Cardiac muscle cell (in vitro differentiated cells and primary cell): ENCODE measurements around the gene SLC25A21. TPM values are rescaled to one million over a fixed set of nuclear protein-coding genes. Genes with fewer than 3 reads are reported as not detected.
"Not testable (repeated sequence)": the region's sequence is repeated elsewhere in the genome, so short reads cannot be mapped to it uniquely, and the experiment has no call there.

Experiments used
- DNase-seq, 2 donors: peaks; one replicate each; pipeline versions ENCODE4 v3.0.0 to v3.0.0-alpha.2; 2010 to 2017; ENCODE audit warnings: low read depth in 1 of 2, low spot score in 1 of 2
- H3K27ac ChIP-seq: fragments of 200-600 bp; sonication (generic); 2 replicates; pipeline ENCODE4 v1.5.1; 2016
- H3K27me3 ChIP-seq: fragments of 200-600 bp; sonication (generic); 2 replicates; pipeline ENCODE4 v1.6.0; 2016; ENCODE audit warnings: control low read depth
- H3K36me3 ChIP-seq: fragments of 200-600 bp; sonication (generic); 2 replicates; pipeline ENCODE4 v1.5.1; 2016; ENCODE audit warnings: control low read depth
- H3K4me1 ChIP-seq: fragments of 200-600 bp; sonication (generic); 2 replicates; pipeline ENCODE4 v1.8.1; 2017; ENCODE audit warnings: low read depth, mild to moderate bottlenecking, mixed run types
- H3K4me3 ChIP-seq: fragments of 200-600 bp; sonication (generic); 2 replicates; pipeline ENCODE4 v1.5.1; 2016; ENCODE audit warnings: mild to moderate bottlenecking
- H3K9me3 ChIP-seq: fragments of 200-600 bp; sonication (generic); 2 replicates; pipeline ENCODE4 v1.5.1; 2017; ENCODE audit warnings: low read depth, mild to moderate bottlenecking, control low read depth
- polyA plus RNA-seq: library from polyadenylated mRNA; unstranded; fragments of >200 nt; fragmentation: Nextera tagmentation; extraction: Ambion mirVana; gene quantifications from 2 replicates; pipeline ENCODE4 v1.2.1, GENCODE V29; 2016
- total RNA-seq: library from RNA; depleted of rRNA; stranded (reverse); fragments of >200 nt; gene quantifications from 2 replicates; pipeline ENCODE4 v1.2.3, GENCODE V29; 2016
- TF ChIP-seq, protein P1 (sequence below): IDR thresholded peaks from 2 replicates; pipeline ENCODE4 v1.5.1; 2012; ENCODE audit warnings: low read depth, mild to moderate bottlenecking, low read length

SLC25A21 gene
- total and polyA plus RNA-seq, 2 experiments from 2014 or later: 0.63 to 8.4 TPM

DNA sequence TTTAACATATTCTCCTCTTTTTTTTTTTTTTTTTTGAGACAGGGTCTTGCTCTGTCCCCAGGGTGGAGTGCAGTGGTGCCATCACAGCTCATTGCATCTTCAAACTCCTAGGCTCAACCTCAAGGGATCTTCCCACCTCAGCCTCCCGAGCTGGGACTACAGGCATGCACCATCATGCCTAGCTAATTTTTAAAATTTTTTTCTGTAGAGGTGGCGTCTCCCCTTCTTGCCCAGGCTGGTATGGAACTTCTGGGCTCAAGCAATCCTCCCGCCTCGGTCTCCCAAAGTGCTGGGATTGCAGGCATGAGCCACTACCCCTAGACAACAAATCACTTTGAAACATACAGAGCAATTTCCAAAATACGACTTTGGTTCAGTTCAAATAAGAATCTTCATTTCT lies 355.9 kb downstream of the SLC25A21 start:
- H3K4me1 ChIP-seq: peaks cover 9% of the 10 kb centered on the region
- H3K27me3 ChIP-seq: peaks cover 41% of the 10 kb centered on the region
- no peaks in the 10 kb centered on the region for H3K36me3 ChIP-seq
- no peak overlapping the region for H3K27ac ChIP-seq
- DNase-seq: no peak
- no peak overlapping the region for H3K4me3 ChIP-seq
- TF ChIP-seq, protein P1, sequence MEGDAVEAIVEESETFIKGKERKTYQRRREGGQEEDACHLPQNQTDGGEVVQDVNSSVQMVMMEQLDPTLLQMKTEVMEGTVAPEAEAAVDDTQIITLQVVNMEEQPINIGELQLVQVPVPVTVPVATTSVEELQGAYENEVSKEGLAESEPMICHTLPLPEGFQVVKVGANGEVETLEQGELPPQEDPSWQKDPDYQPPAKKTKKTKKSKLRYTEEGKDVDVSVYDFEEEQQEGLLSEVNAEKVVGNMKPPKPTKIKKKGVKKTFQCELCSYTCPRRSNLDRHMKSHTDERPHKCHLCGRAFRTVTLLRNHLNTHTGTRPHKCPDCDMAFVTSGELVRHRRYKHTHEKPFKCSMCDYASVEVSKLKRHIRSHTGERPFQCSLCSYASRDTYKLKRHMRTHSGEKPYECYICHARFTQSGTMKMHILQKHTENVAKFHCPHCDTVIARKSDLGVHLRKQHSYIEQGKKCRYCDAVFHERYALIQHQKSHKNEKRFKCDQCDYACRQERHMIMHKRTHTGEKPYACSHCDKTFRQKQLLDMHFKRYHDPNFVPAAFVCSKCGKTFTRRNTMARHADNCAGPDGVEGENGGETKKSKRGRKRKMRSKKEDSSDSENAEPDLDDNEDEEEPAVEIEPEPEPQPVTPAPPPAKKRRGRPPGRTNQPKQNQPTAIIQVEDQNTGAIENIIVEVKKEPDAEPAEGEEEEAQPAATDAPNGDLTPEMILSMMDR: no peak
- no peaks in the 10 kb centered on the region for H3K9me3 ChIP-seq

DNA sequence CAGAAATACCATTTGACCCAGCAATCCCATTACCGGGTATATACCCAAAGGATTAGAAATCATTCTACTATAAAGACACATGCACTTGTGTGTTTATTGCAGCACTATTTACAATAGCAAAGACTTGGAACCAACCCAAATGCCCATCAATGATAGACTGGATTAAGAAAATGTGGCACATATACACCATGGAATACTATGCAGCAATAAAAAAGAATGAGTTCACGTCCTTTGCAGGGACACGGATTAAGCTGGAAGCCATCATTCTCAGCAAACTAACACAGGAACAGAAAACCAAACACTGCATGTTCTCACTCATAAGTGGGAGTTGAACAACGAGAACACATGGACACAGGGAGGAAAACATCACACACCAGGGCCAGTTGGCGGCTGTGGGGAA lies 357.6 kb downstream of the SLC25A21 start:
- H3K9me3 ChIP-seq, H3K4me3 ChIP-seq, H3K4me1 ChIP-seq, DNase-seq, H3K27ac ChIP-seq, H3K36me3 ChIP-seq: not testable (repeated sequence)
- peaks cover 58% of the 10 kb centered on the region for H3K27me3 ChIP-seq

DNA sequence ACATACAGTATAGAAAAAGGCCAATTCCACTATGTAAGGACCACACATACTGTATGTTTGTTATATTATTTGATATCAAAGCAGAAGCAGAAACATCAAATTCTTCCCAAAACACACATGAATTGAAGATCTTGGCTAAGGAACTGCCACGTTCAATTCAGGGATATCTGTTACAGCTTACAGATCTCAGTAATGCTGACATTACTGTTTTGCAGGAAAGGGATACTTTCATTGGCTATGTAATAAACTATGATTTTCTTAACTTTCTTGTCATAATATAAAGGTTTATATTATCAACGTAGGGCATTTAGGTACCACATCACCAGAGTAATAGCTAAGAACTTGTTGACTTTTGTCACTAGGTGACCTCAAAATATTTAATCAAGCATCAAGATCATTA lies 362.2 kb downstream of the SLC25A21 start:
- H3K9me3 ChIP-seq: no peaks in the 10 kb centered on the region
- H3K27me3 ChIP-seq: peaks cover 63% of the 10 kb centered on the region
- H3K36me3 ChIP-seq: no peaks in the 10 kb centered on the region
- H3K4me3 ChIP-seq: no peak overlapping the region
- TF ChIP-seq, protein P1: no peak
- H3K27ac ChIP-seq: no peak overlapping the region
- H3K4me1 ChIP-seq: peaks cover 4% of the 10 kb centered on the region
- no peak for DNase-seq

DNA sequence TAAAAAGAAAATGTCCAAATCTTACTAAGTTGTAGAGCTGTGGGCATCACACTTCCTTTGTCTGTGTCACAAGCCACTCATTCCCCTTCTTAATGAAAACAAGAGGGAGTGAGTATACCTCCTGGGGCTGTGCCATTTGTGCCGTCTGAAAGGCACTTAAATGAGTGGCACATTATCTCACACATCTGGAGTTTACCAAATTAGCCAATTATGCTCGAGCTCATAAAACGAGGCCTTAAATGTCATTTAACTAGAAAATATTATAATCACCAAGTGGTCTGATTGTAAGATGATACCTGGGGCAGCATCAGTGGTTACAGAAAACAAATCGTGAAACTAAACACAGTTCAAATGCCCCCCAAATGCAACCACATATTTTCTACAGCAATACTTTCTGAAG lies 364.7 kb downstream of the SLC25A21 start:
- Histone ChIP-seq H3K27ac (no peak overlapping the region), H3K9me3 (no peaks in the 10 kb centered on the region), H3K4me3 (no peak overlapping the region), H3K4me1 (peaks cover 9% of the 10 kb centered on the region), H3K27me3 (peaks cover 66% of the 10 kb centered on the region), H3K36me3 (no peaks in the 10 kb centered on the region)
- TF ChIP-seq, protein P1: no peak
- no peak for DNase-seq

DNA sequence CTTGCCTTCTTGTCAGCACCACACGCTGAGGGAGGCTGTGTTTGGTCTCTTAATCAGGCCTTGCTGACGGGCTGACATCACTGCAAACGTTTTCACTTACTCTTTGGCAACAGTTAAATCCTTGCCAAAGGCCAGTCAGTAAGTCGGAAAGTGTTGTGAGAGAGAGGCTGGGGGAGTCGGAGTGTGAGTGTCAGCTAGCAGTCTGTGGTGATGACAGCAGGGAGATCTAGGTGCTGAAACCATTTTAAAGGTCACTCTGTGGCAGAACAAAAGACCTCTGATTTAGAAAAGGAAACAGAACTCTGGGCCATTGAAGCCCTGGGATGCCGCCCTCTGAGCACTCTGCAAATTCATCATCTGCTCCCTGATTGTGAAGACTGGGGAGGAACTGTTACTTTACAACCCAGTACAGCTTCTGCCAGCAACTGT lies 367.3 kb downstream of the SLC25A21 start:
- H3K9me3 ChIP-seq: no peaks in the 10 kb centered on the region
- no peak overlapping the region for H3K4me3 ChIP-seq
- H3K36me3 ChIP-seq: no peaks in the 10 kb centered on the region
- DNase-seq: peak in 1 of 2 donors; percentile 96
- no peak overlapping the region for H3K27ac ChIP-seq
- peaks cover 76% of the 10 kb centered on the region for H3K27me3 ChIP-seq
- TF ChIP-seq, protein P1: no peak
- H3K4me1 ChIP-seq: peaks cover 9% of the 10 kb centered on the region

DNA sequence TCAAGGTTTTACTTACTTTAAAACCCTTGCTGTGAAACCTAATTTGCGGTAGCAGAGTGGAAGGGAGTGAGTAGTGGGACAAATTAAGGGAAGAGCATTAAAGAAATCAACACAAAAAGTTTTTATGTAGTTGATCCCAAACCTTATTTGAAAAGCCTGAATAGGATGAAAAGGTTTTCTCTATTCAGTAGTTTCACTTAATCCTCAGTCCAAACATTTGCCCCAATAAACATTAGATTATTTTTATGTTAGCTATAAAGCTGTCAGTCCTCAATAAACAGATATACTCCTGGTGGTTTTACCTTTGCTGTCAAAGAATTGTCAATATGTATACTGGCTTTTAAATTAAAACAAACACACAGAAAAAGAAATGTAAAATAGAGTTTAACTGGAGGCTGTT lies 374.8 kb downstream of the SLC25A21 start:
- Histone ChIP-seq H3K27me3 (peaks cover 65% of the 10 kb centered on the region), H3K4me3 (no peak overlapping the region), H3K27ac (no peak overlapping the region), H3K4me1 (no peaks in the 10 kb centered on the region), H3K36me3 (no peaks in the 10 kb centered on the region), H3K9me3 (no peaks in the 10 kb centered on the region)
- TF ChIP-seq, protein P1: no peak
- no peak for DNase-seq
